Measurements from ENCODE around the gene SEMA4D.

SEMA4D gene

DNA sequence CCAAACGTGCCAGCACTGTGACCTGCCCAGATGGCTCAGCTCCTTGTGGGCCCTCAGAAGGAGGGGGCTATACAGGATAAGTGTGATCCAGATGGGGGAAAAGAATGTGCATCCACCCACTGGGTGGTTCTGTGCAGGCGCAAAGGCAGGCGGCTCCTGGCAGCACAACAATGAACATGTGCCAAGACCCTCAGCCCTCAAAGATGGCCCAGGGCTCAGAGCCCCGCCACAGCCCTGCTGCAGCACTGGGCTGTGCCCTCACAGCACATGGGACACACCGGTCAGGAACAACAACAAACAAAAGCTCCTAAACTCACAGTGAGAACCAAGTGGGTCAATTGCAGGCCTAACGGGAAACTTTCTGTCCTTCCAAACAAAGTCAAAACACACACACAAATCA is 4.7 kb downstream of the SEMA4D start:
- TF ChIP-seq, protein P1, sequence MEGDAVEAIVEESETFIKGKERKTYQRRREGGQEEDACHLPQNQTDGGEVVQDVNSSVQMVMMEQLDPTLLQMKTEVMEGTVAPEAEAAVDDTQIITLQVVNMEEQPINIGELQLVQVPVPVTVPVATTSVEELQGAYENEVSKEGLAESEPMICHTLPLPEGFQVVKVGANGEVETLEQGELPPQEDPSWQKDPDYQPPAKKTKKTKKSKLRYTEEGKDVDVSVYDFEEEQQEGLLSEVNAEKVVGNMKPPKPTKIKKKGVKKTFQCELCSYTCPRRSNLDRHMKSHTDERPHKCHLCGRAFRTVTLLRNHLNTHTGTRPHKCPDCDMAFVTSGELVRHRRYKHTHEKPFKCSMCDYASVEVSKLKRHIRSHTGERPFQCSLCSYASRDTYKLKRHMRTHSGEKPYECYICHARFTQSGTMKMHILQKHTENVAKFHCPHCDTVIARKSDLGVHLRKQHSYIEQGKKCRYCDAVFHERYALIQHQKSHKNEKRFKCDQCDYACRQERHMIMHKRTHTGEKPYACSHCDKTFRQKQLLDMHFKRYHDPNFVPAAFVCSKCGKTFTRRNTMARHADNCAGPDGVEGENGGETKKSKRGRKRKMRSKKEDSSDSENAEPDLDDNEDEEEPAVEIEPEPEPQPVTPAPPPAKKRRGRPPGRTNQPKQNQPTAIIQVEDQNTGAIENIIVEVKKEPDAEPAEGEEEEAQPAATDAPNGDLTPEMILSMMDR (IDR thresholded peaks at IDR 0.05; ENCODE audit: low read length): no peak
- no peak for TF ChIP-seq EZH2 (IDR thresholded peaks at IDR 0.05; ENCODE audit: borderline replicate concordance, low read length)
- Histone ChIP-seq H3K9me2 (ENCODE audit: low read depth, low read length) (no peaks in the 10 kb centered on the region), H3K79me2 (ENCODE audit: insufficient read depth, low read length) (no peaks in the 10 kb centered on the region), H2AFZ (ENCODE audit: low read length) (no peak overlapping the region), H3K27me3 (ENCODE audit: insufficient read depth, low read length) (no peaks in the 10 kb centered on the region), H3F3A (ENCODE audit: insufficient read depth, low read length) (no peaks in the 10 kb centered on the region), H4K20me1 (ENCODE audit: insufficient read depth, low read length) (no peaks in the 10 kb centered on the region), H3K4me2 (ENCODE audit: low read length) (no peak overlapping the region), H3K9me3 (ENCODE audit: low read length) (no peaks in the 10 kb centered on the region), H3K4me1 (ENCODE audit: insufficient read depth, low read length, severe bottlenecking) (no peaks in the 10 kb centered on the region), H3K4me3 (ENCODE audit: low read depth, low read length, poor library complexity, severe bottlenecking) (no peak overlapping the region), H3K36me3 (ENCODE audit: insufficient read depth, low read length) (no peaks in the 10 kb centered on the region), H3K9ac (ENCODE audit: low read length) (no peak overlapping the region), H3K27ac (ENCODE audit: low read depth, low read length, poor library complexity, severe bottlenecking) (no peak overlapping the region)

DNA sequence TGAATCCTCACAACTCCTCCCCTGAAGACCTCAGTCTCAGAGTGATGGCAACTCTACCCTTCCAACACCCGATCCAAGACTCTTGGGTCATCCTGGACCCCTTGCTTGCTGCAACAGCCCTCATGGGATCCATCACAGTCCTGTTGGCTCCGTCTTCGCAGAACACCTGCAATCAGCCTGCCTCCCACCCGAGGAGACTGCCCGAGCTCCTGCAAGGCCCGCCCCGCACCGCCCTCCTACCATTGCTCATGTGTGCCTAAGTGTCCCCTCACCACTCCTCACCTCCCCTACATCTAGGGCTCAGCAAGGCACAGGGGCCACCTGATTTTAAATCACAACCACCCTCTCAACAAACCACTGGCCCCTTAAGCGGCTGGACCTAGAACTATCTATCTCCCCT is 5.3 kb downstream of the SEMA4D start:
- H3K27me3 ChIP-seq (ENCODE audit: insufficient read depth, low read length): no peaks in the 10 kb centered on the region
- no peaks in the 10 kb centered on the region for H3F3A ChIP-seq (ENCODE audit: insufficient read depth, low read length)
- H4K20me1 ChIP-seq (ENCODE audit: insufficient read depth, low read length): no peaks in the 10 kb centered on the region
- no peak overlapping the region for H3K4me3 ChIP-seq (ENCODE audit: low read depth, low read length, poor library complexity, severe bottlenecking)
- H2AFZ ChIP-seq (ENCODE audit: low read length): no peak overlapping the region
- H3K36me3 ChIP-seq (ENCODE audit: insufficient read depth, low read length): no peaks in the 10 kb centered on the region
- H3K9me3 ChIP-seq (ENCODE audit: low read length): no peaks in the 10 kb centered on the region
- TF ChIP-seq, protein P1 (IDR thresholded peaks at IDR 0.05; ENCODE audit: low read length): no peak
- TF ChIP-seq EZH2 (IDR thresholded peaks at IDR 0.05; ENCODE audit: borderline replicate concordance, low read length): no peak
- no peaks in the 10 kb centered on the region for H3K79me2 ChIP-seq (ENCODE audit: insufficient read depth, low read length)
- no peak overlapping the region for H3K4me2 ChIP-seq (ENCODE audit: low read length)
- H3K9me2 ChIP-seq (ENCODE audit: low read depth, low read length): no peaks in the 10 kb centered on the region
- no peak overlapping the region for H3K27ac ChIP-seq (ENCODE audit: low read depth, low read length, poor library complexity, severe bottlenecking)
- no peaks in the 10 kb centered on the region for H3K4me1 ChIP-seq (ENCODE audit: insufficient read depth, low read length, severe bottlenecking)
- no peak overlapping the region for H3K9ac ChIP-seq (ENCODE audit: low read length)

DNA sequence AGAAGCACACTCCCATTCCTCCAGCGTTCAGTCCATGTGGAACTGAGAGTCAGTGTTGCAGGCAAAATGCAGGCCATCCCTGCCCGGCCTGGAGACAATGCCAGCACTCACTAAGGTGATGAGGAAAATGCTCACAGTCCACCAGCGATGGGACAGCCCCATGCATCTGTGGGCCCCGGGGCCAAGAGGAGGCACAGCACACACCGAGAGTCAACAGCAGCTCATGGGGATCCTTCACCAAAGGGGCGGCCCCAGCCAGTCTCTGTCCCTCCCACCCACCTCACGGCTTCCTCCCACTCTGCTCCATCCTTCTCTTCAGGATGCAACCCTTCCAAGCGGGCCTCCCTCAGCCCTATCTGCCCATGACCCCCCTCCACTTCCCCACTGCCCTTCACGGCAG is 6.2 kb downstream of the SEMA4D start:
- H3K79me2 ChIP-seq (ENCODE audit: insufficient read depth, low read length): no peaks in the 10 kb centered on the region
- no peaks in the 10 kb centered on the region for H3K4me1 ChIP-seq (ENCODE audit: insufficient read depth, low read length, severe bottlenecking)

More for the DNA sequence above, 6.2 kb downstream of the SEMA4D start:
- TF ChIP-seq, protein P1 (IDR thresholded peaks at IDR 0.05; ENCODE audit: low read length): no peak
- TF ChIP-seq EZH2 (IDR thresholded peaks at IDR 0.05; ENCODE audit: borderline replicate concordance, low read length): no peak
- H3K9me2 ChIP-seq (ENCODE audit: low read depth, low read length): no peaks in the 10 kb centered on the region
- no peaks in the 10 kb centered on the region for H3K9me3 ChIP-seq (ENCODE audit: low read length)
- H3K27me3 ChIP-seq (ENCODE audit: insufficient read depth, low read length): no peaks in the 10 kb centered on the region
- no peaks in the 10 kb centered on the region for H4K20me1 ChIP-seq (ENCODE audit: insufficient read depth, low read length)
- H3K4me3 ChIP-seq (ENCODE audit: low read depth, low read length, poor library complexity, severe bottlenecking): no peak overlapping the region
- no peak overlapping the region for H3K9ac ChIP-seq (ENCODE audit: low read length)
- H3K36me3 ChIP-seq (ENCODE audit: insufficient read depth, low read length): no peaks in the 10 kb centered on the region
- H3K27ac ChIP-seq (ENCODE audit: low read depth, low read length, poor library complexity, severe bottlenecking): no peak overlapping the region
- H2AFZ ChIP-seq (ENCODE audit: low read length): no peak overlapping the region
- H3F3A ChIP-seq (ENCODE audit: insufficient read depth, low read length): no peaks in the 10 kb centered on the region
- no peak overlapping the region for H3K4me2 ChIP-seq (ENCODE audit: low read length)

Data from OCI-LY1 (cell line).